Activated CD8-positive, alpha-beta memory T cell treated with anti-CD3 and anti-CD28 coated beads, Interleukin-2, amount 50 U/mL, for 1 hour (primary cell): ENCODE data around the gene NBL1.

Experiments
- DNase-seq: peaks from one replicate; pipeline ENCODE4 v3.0.0-alpha.2; 2020; ENCODE audit errors: extremely low read depth

NBL1 gene, protein sequence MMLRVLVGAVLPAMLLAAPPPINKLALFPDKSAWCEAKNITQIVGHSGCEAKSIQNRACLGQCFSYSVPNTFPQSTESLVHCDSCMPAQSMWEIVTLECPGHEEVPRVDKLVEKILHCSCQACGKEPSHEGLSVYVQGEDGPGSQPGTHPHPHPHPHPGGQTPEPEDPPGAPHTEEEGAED

DNA sequence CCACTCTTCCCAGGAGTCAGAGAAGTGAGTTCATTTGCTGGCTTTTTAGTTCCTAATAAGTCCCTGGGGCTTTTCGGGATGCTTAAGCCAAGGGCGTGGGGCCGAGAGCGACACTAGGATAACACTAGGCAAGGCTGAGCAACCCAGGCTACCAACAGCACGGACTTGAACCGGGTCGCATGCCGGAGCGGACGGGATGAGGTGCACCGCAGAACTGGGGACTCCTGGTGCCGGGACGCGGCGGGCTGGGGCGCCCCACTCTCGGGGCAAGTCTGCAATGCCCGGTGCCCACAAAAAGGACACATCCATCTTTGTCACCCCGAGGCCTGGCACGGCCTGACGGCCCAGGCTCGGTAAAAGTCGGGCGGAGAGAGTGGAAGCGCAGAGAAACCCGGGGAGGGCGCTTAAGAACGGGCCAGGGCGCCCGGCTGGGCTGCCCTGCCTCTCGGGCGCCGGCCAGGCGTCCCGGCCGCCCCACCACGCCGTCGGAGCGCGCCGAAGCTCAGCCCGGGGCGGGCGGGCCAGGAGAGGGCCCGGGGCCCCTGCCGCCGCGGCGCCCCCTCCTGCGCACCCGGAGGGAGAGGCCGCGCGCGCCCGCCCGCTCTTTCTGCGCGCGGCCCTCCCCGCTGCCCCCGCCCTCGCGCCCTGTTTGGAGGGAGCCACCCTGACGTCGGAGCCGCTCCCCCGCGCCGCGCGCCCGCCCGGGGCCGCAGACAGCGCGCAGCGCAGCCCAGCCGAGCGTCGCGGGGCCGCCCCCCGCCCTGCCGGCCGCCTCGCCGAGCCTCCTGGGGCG is at the start of gene NBL1:
Gene NBL1 (plus strand): TSS at position 710 of the 793 bp plus-strand sequence. CDS start 10,720 bp downstream, outside the sequence.
- DNase-seq, result peak; percentile 49

DNA sequence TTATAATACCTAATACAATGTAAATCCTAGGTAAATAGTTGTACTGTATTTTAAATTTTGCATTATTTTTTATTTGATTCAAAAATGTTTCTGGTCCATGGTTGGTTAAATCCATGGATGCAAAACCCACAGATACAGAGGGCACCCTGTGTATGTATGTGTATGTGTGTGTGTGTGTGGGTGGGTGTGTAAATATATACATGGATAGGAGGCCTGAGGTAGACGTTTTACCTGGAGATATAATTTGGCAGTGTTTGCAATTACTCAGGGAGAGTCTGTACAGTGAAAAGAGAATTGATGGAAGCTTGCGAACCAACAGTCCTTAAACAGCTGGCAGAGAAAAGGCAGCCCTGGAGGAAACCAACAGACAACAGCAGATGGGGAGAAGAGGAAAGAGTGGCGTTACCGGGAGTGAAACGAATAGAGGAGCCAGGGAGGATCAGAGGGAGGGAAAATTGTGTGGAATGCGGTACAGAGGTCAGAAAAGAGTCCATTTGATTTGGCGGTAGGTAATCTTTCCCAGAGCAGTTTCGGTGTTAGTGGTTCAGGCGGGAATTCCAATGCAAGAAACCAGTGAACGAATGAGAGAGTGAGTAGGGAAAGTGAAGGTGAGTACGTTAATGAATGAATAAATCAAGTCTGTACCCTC is 47.9 kb upstream of the NBL1 start:
- DNase-seq, result no peak

DNA sequence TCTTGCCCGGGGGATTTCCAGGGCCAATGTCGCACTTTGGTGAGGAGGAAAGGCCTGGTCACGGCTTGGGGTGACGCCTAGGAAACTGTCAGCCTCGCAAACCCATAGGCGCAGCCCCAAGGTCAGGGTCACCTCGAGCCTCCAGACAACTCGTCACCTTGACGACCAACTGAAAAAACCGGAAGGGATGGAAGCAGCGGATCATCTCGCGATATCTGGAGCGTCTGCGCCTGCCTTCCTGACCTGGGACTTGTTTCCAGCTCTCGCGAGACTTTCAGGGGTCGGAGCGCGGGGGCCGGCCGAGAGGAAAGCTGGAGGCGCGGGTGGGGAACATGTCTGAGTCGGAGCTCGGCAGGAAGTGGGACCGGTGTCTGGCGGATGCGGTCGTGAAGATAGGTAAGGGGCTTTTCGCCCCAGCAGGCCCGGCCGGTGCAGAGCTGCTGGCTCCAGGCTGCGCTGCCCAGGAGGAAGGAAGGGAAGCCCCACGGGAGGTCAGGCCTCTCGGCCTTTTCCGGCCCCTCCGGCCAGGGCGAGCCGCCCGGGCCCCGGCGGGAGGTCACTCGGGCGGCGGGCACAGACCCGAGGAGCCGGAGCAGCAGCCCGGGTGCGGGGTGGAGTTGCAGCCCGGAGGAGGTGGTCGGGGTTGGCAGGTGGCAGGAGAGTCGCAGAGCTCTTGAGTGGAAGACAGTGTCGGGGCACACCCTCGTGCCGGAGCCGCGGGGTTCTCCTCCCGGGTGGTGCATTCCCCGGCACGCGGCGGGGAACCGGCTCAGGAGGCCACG is 47.2 kb upstream of the NBL1 start:
- DNase-seq, result peak; percentile 99

DNA sequence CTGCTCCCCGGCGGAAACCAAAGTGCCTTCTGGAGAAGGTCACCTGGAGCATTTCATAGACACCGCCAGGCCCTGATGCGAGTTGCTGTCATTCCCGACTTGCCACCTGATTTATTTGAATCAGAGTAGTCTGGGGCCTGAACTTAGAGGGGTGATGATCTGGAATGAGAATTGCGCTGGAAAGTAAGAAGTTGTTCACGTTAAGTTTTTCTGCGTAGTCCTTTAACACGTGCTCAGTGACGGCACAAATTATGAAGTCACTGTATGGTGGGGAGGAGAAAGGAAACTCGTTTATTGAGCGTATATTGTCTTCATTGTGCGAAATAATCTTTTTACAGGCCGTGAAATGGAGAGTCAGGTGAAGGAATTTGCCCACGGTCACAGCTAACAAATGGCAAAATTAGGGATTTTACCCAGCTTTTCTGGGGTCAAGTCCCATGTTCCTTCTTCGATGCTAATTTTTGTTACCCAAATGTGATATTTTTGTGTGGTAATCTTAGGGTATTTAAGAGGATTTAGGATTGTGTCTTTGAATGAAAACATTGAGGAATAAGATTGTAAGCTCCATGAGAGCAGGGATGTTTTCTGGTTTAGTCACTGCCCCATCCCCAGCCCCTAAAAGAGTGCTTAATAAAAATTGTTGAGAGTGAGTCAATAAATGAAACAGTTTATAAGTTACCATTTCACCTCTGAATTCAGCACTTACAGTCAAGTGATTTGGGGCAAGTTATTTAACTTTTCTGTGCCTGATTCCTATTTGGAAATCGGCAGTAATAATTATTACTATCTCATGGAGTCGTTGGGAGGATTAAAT is 46.4 kb upstream of the NBL1 start:
- peak; percentile 38 for DNase-seq

DNA sequence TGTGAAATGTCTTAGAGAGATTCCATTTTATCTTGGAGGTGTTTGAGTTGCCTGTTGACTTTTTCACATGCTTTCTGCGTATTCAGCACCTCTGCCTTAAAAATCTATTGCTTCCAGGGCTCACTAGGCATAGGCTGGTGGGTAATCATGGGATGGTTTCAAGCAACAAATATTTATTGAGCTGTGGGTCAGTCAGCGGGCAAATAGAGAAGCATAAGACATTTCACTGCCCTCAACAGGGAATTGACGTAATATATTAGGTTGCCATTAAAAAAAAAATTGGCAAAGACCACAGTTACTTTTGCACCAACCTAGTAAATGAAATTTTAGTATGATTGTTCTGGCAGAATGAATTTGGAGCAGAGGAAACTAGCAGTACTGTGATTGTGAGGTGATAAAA is 44.3 kb upstream of the NBL1 start:
- no peak for DNase-seq

DNA sequence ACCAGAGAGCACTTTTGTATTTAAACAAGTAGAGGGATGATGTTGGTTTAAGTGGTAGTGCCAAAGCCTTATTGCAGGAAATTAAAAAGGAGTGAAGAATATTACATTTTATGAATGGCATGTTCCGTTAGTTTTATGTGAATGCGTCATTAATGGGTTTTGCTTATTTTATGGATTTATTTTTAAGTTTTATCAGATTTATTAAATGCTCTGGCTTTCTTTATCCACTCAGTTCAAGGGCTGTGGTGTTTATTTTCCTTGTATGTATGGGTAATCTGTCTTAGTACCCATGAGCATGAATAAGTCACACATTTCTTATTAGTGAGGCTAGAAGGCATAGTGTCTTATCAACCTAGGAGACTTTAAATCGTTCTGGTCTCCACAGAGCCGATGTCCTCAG is 41.6 kb upstream of the NBL1 start:
- no peak for DNase-seq

DNA sequence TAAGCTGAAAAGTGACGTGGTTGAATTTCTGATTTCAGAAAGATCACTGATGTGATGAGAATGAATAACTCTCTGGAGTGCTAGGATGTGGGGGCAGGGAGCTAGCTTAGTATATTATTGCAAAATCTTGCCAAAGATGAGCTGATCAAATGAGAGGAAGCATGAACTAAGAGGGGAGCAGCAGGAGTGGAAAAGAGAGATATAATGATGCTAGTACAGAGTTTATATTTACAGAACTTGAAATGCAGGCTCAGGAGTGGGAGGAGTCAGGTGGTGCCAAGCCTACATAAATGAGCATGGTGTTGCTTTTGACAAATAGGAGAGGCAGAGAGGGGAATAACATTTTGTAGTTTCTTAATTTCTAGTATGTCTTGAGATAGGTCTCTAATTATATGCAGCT is 38.1 kb upstream of the NBL1 start:
- DNase-seq, result no peak

DNA sequence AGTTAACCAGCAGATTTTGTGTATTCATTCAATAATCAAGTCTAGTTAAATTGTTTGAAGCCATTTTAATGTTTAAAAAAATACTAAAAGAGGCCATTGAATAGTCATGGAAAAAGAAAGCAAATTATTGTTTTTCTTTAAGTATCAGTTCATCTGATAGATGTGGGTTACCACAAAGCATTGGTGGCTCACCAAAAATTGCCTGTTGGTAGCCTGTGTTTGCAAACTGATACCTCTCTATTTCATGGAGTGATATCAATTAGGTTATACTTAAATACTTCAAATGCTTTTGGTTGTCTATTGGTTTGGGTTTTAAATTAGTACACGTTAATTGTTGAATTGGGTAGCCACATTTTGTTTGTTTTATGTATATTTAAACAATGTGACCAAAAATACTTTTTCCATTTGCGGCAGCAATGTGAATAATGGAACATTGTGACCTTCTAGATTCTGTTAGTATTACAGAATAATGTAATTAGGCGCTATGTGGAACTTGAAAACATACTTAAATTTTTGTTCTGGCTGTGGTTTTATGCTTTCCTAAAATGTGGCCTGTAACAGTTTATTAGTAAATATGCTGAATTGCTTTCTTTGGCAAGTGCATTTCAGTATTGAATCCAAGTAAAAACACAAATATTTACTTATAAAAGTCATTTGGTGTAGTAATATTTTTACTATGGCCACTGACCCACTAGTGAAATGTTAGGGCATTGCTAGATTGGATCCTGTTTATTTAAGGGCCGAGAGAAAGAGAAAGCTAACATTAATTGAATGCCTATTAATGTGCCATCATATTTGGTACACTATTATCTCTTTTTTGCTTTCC is 37.1 kb upstream of the NBL1 start:
- no peak for DNase-seq

DNA sequence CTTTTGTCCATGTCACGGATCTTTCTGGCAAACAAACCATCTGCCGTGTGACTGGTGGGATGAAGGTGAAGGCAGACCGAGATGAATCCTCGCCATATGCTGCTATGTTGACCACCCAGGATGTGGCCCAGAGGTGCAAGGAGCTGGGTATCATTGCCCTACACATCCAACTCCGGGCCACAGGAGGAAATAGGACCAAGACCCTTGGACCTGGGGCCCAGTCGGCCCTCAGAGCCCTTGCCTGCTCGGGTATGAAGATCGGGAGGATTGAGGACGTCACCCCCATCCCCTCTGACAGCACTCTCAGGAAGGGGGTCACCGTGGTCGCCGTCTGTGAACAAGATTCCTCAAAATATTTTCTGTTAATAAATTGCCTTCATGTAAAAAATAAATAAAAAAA is 35.9 kb upstream of the NBL1 start:
- no peak for DNase-seq

DNA sequence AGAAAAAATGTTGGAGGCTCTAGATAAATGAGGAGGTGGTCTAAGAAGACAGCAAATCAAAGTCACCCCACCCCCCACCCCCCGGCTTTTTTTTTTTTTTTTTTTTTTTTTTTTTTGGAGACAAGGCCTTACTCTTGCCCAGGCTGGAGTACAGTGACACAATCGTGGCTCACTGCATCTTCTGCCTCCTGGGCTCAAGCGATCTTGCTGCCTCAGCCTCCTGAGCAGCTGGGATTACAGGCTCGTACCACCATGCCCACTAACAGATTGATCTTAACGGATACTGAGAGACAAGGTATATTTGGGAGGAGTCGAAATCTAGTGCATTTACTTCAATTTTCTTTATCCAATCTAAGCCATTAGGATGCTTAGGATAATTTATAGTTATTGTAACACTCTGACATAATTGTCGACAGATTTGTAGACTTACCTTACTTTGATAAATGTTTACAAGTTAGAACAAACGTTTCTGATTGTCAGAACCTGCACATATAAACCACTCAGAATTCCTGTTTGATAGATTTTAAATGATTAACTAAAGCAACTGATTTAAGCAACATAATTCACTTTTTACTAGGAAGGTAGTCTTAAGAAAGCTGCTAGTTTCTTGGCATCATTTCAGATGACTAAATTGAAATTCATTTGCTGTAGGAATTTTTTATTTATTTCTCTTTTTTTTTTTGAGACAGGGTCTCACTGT is 33.7 kb upstream of the NBL1 start:
- DNase-seq, result no peak

DNA sequence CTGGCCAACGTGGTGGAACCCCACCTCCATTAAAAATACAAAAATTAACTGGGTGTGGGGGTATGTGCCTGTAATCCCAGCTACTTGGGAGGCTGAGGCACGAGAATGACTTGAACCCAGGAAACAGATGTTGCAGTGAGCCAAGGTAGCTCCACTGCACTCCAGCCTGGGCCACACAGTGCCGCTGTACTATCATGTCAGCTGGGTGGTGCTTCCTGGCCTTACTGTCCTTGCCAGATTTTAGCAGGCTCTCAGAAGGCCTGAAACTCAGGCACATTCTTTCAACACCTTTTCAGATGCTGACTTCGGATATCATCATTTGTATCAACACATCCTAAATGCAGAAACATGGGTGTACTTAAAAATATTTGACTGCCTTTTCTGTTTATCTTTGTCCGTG is 31.6 kb upstream of the NBL1 start:
- DNase-seq, result no peak

DNA sequence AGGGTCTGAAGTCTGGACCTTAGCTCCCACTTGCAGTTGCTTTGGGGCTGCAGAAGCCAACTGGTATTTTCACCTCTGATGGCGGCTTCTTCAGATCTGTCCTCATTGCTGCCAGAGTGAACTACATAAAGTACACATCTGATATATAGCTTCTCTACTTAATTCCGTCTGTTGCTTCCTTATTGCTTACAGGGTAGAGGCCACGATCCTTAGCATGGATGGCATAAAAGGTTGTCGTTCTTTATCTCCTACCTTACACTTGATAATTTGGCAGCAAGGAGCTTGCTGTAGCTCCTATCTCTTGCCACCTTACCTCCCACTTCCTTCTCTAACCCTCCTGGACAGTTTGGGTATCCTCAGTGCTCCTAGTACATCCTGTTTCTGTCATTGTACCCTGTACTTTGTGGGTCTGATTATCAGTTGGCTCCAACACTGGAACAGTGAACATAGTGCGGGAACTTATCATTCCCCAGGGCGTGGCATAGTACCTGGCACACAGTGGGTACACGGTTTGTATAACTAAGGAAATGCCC is 30.9 kb upstream of the NBL1 start:
- no peak for DNase-seq

DNA sequence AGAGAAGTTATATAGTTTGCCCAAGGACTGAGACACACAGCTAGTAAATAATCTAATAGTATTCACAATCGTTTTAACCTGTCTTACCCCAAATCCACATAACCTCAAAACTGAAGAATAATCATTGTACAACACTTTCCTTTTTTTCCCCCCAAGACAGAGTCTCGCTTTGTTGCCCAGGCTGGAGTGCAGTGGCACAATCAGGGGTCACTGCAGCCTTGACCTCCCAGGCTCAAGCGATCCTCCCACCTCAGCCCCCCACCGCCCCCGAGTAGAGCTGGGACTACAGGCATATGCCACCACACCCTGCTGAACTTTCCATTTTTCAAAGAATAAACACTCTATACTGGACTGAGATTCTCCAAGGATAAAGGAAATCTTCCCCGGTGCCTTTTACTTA is 28.7 kb upstream of the NBL1 start:
- no peak for DNase-seq

DNA sequence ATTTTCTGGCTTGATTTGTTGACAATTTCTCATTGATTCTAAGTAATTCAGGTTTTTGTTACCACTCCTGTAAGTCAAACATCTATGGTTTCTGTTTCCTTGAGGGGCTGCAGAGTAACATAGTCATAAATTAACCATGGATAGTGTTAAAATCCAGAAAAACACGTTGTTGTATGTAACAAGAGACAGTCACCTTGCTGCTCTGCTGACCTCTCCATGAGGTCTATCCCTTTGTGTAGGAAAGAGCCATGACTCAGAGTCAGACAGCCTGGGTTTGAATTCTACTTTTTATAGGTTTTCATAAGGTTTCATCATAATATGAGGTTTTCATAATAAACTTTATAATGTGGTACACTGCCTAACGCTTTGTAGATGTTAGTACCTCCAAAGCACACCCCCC is 27.6 kb upstream of the NBL1 start:
- DNase-seq, result no peak

DNA sequence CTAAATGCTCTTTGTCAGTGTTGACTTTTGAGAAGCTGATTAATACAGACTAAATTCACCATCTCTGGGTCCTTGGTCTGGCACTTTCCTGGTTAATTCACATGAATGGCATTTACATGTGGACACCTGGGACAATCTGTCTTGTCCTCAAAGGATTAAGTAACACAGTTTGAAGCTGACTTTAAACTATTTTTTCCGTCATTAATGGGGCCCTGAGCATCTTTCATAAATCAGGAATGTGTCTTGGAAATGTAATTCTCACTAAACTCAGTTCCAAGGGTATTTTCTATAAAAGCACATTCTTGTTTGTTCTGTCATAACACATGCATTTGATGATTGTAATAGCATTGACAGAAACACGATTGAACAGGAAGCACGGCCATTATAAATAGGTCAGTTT is 26.7 kb upstream of the NBL1 start:
- DNase-seq, result no peak

DNA sequence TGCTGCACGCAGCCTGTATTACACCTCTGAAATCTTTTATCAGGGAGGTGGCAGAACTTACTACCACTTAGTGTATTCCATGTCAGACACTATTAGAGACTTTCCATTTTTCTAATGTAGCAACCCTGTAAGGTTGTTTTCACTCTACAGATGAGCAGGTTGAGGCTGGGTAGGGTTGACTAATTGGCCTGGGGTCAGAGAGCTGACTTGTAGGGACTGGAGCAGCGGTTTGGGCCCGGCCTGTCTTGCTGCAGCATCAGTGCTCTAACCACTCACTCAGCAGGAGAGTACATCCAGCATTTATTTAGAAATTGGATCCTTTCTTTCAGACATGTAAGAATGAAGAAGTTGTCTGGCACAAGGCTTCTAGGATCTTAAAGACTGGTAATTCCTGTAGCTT is 25.7 kb upstream of the NBL1 start:
- no peak for DNase-seq

DNA sequence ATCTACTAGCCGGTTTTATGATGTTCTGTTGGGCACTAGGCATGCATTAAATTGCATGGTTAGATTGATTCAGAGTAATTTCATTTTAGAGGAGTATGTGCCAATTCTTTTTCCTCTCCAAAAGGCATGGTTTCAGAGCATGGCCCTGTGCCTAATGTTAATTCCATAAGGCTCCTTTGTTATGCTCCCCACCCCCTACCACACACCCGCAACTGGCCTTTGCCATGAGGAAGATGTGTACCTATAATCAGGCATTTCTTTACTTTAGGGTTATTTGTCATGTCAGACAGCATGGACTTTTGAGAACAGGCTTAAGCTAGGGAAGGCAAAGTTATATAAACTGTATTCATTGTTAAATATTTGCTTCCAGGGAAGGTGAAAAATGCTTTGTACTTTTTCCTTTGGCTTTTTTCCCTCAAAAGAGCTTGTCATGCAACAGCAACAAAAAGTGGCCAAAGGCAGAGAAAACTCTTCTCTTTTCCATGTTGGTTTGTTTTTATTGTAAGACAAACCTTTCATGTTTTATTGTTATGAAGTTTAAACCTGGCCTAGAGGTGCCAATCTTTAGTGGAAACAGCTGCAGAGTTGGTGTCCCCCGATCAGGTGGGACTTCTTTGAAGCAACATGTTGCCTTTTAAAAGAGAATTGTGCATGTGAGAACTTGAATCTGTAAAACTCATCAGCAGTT is 24.3 kb upstream of the NBL1 start:
- no peak for DNase-seq

DNA sequence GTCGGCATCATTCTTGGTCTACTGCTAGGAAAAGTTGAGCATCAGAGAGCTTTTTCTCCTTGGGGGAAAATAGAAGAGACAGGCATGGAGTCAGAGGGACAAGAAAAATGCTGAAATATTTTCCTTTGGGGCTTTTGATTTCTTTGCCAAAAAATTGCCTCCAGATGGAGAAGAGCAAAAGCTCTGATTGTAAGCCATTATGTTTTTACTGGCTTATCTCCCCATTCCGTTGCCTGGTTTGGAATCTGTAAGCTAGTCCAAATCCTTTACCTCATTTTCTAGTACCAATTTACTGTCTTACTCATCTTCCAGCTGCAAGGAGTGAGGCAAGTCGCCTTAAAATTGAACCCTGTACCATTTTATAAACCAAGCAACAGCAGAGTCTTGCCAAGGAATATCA is 23.3 kb upstream of the NBL1 start:
- DNase-seq, result no peak

DNA sequence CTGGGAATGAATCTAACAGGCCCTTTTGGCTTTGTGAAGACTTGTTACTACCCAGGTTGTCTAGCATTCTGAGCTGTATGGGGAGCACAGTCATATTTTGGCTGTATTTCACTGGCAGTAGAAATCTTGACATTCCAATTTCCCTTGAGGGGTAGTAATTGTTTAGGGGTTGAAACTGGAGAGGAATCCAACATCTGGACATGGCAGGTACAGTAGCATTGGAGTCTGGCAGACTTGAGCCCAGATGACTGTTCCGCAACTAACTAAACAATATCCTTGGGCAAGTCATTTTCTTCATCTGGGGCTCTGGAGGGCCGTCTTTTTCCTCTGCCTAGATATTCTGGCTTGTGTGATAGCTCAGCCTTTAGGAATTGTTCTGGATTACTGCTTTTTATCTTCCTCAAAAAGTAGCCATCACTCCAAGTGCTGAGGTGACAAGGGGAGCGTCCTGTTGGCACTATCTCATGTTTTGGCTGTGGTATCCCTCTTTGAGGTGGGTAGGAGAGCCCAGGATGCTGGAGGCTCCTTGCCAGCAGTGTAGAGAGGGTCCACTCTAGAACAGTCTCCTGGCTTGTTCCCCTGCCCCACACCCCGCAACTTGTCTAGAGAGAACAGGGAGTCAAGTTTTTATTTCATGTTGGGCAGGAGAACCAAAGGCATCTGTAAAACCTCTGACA is 22.7 kb upstream of the NBL1 start:
- no peak for DNase-seq
